ENCODE data around the gene CAPZB.

Gene CAPZB

DNA sequence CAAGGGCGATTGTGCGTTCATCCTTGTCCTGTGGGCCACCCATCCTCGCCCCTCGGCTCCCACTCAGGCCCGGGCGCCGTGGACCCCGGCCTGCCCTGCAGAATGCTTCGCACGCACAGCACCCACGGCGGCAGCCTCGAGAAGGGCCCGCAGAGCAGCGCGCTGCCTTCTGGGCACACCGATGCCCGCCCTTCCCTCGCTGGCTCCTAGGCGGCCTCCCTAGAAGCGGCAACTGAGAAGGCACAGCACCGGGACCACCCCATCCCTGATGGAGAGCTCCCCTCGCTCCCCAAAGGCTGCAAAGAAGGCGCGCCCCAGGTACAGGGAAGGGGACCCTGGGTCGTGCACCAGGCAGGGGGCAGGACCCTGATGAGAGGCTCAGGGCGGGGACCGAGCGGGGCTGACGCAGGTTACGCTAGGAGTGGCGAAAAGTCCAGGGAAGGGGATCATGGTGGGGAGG lies 971 bp downstream of the CAPZB start:
- TF ChIP-seq, protein P1, sequence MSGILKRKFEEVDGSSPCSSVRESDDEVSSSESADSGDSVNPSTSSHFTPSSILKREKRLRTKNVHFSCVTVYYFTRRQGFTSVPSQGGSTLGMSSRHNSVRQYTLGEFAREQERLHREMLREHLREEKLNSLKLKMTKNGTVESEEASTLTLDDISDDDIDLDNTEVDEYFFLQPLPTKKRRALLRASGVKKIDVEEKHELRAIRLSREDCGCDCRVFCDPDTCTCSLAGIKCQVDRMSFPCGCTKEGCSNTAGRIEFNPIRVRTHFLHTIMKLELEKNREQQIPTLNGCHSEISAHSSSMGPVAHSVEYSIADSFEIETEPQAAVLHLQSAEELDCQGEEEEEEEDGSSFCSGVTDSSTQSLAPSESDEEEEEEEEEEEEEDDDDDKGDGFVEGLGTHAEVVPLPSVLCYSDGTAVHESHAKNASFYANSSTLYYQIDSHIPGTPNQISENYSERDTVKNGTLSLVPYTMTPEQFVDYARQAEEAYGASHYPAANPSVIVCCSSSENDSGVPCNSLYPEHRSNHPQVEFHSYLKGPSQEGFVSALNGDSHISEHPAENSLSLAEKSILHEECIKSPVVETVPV (CRISPR knock-in tag; IDR thresholded peaks at IDR 0.05): no peak
- TF ChIP-seq ZNF8 (CRISPR knock-in tag; IDR thresholded peaks at IDR 0.05): no peak
- no peak for TF ChIP-seq ISL1 (CRISPR knock-in tag; IDR thresholded peaks at IDR 0.05)
- TF ChIP-seq TCF4 (CRISPR knock-in tag; IDR thresholded peaks at IDR 0.05; ENCODE audit: borderline replicate concordance): no peak
- peak; percentile 20 for ATAC-seq

DNA sequence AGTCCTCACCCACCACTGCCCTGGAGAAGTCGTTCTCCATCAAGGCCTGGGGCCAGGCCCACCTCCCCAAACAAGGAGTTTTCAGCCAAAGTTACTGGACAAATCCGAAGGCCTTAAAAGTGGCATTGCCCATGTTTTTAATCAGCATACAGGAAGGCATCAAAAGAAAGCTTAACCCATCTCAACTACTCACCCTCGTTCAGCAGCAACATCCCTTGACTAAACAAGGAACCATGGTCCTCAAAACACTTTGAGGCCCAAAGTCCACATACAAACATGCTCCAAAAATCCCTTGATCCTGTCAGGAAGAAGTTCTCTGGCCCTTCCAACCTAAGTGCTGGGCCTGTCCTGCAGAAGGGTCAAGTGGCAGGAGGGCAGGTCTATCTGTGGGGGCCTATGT lies 1.6 kb downstream of the CAPZB start:
- no peak for TF ChIP-seq ZNF565 (CRISPR knock-in tag; conservative IDR thresholded peaks at IDR 0.05; ENCODE audit: low read depth)
- TF ChIP-seq, protein P2, sequence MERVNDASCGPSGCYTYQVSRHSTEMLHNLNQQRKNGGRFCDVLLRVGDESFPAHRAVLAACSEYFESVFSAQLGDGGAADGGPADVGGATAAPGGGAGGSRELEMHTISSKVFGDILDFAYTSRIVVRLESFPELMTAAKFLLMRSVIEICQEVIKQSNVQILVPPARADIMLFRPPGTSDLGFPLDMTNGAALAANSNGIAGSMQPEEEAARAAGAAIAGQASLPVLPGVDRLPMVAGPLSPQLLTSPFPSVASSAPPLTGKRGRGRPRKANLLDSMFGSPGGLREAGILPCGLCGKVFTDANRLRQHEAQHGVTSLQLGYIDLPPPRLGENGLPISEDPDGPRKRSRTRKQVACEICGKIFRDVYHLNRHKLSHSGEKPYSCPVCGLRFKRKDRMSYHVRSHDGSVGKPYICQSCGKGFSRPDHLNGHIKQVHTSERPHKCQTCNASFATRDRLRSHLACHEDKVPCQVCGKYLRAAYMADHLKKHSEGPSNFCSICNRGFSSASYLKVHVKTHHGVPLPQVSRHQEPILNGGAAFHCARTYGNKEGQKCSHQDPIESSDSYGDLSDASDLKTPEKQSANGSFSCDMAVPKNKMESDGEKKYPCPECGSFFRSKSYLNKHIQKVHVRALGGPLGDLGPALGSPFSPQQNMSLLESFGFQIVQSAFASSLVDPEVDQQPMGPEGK (CRISPR knock-in tag; IDR thresholded peaks at IDR 0.05; ENCODE audit: borderline replicate concordance): no peak
- no peak for ATAC-seq

DNA sequence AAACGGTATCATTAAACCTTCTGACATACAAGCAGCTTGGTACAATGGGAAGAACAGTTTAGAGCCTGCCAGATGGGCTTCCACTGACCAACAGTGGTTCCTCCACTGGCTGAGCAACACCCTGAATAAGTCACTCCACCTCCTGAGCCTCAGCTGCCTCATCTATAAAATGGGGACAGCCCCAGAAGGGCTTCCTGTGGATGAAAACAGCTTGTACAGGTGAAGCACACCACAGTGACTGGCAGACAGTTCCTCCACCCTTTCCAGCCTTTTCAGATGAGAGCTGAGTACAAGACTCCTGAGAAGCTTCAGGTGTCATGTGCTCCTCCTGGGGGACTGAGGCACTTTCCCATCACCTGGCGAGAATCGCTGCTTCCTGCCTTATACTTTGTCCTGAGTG lies 2.1 kb downstream of the CAPZB start:
- TF ChIP-seq ISL1 (CRISPR knock-in tag; IDR thresholded peaks at IDR 0.05) (no peak), TOX (CRISPR knock-in tag; IDR thresholded peaks at IDR 0.05; ENCODE audit: borderline replicate concordance) (no peak), PPARA (CRISPR knock-in tag; IDR thresholded peaks at IDR 0.05; ENCODE audit: borderline replicate concordance) (no peak), ZNF8 (CRISPR knock-in tag; IDR thresholded peaks at IDR 0.05) (no peak), SNAI2 (CRISPR knock-in tag; IDR thresholded peaks at IDR 0.05) (no peak), ZNF565 (CRISPR knock-in tag; conservative IDR thresholded peaks at IDR 0.05; ENCODE audit: low read depth) (no peak), ZFP3 (CRISPR knock-in tag; IDR thresholded peaks at IDR 0.05) (no peak), CSDC2 (CRISPR knock-in tag; IDR thresholded peaks at IDR 0.05) (no peak), ZFP30 (CRISPR knock-in tag; IDR thresholded peaks at IDR 0.05) (no peak), OSR1 (CRISPR knock-in tag; IDR thresholded peaks at IDR 0.05) (no peak), GLIS3 (CRISPR knock-in tag; IDR thresholded peaks at IDR 0.05) (no peak), ARNTL (CRISPR knock-in tag; IDR thresholded peaks at IDR 0.05; ENCODE audit: borderline replicate concordance, low read depth) (no peak)
- TF ChIP-seq, protein P1 (CRISPR knock-in tag; IDR thresholded peaks at IDR 0.05): no peak
- TF ChIP-seq, protein P2 (CRISPR knock-in tag; IDR thresholded peaks at IDR 0.05; ENCODE audit: borderline replicate concordance): no peak
- TF ChIP-seq, protein P3, sequence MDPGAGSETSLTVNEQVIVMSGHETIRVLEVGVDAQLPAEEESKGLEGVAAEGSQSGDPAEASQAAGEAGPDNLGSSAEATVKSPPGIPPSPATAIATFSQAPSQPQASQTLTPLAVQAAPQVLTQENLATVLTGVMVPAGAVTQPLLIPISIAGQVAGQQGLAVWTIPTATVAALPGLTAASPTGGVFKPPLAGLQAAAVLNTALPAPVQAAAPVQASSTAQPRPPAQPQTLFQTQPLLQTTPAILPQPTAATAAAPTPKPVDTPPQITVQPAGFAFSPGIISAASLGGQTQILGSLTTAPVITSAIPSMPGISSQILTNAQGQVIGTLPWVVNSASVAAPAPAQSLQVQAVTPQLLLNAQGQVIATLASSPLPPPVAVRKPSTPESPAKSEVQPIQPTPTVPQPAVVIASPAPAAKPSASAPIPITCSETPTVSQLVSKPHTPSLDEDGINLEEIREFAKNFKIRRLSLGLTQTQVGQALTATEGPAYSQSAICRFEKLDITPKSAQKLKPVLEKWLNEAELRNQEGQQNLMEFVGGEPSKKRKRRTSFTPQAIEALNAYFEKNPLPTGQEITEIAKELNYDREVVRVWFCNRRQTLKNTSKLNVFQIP (CRISPR knock-in tag; IDR thresholded peaks at IDR 0.05; ENCODE audit: borderline replicate concordance, low read depth): no peak
- no peak for ATAC-seq

DNA sequence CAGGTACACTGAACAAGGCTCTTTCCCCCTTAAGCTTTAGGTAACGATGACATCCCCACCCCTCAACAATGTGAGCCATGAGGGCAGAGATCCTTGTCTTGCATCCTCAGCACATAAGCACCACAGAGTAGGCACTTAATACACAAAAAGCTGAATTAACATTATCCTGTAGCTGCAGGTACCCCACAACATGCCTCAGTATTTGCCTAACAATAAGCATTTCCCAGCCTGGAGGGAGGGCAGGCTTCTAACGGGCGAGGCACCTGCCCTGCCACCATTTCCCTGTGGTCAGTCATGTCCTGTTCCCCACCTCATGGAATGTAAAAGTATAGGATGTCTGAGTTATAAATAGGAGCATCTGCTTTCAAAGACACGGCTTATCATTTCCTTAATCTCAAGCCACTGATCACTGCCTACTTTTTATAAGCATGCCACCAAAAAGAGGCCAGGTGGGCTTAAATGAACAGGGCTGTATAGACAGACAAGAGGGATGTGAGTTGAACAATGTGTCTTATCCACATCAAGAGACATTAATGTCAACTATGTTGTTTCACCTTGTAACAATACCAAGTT lies 3.4 kb downstream of the CAPZB start:
- ATAC-seq: no peak
- no peak for TF ChIP-seq RARB (CRISPR knock-in tag; IDR thresholded peaks at IDR 0.05)
- TF ChIP-seq BACH2 (CRISPR knock-in tag; IDR thresholded peaks at IDR 0.05; ENCODE audit: borderline replicate concordance): no peak
- TF ChIP-seq OSR1 (CRISPR knock-in tag; IDR thresholded peaks at IDR 0.05): no peak

All from SK-N-SH treated with all-trans-retinoic acid at 6 μM for 48 hours (cell line).